AG04449 (cell line): ENCODE results near the gene CMTM6.

ENCODE experiments used
- CTCF ChIA-PET: fragments of 350-600 bp; formaldehyde crosslinking; extraction: SDS; loops from one replicate; lab custom pipeline; 2021; ENCODE audit warnings: antibody characterized with exemption; lab: Yijun Ruan, JAX
- POLR2A ChIA-PET: fragments of 400-600, 350-600 bp; formaldehyde crosslinking; extraction: SDS; loops from one replicate; lab custom pipeline; 2020; ENCODE audit warnings: antibody characterized with exemption, inconsistent platforms; lab: Yijun Ruan, JAX
- DNase-seq: peaks from one replicate; pipeline ENCODE4 v3.0.0-alpha.2; 2010; ENCODE audit warnings: low read depth, low spot score
- H3K4me3 ChIP-seq: 2 replicates; pipeline ENCODE4 v1.5.1; 2011; ENCODE audit warnings: low read depth, mild to moderate bottlenecking, control low read depth, low read length
- TF ChIP-seq, protein P1 (sequence below): IDR thresholded peaks from one replicate; pipeline ENCODE4 v1.5.1; 2011; ENCODE audit warnings: mild to moderate bottlenecking, moderate library complexity, low read length, control low read depth, inconsistent platforms; ENCODE audit not compliant: insufficient read depth; ENCODE audit errors: missing control alignments

Gene CMTM6

DNA sequence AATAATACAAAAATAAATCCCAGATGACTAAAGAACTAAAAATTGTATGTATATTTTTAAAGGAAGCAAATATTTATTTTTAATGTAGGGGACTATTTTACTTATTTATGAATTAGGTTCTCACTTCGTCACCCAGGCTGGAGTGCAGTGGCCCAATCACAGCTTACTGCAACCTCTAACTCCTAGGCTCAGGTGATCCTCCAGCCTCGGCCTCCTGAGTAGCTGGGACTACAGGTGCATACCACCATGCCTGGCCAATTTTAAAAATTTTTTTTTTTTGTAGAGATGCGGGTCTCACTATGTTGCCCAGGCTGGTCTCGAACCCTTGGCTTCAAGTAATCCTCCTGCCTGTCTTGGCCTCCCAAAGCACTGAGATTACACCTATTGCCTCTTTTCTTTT is 68.4 kb downstream of the CMTM6 start:
- DNase-seq = no peak
- no peak overlapping the region for H3K4me3 ChIP-seq
- CTCF ChIA-PET = interaction anchor here (0.9 to 1.3 kb wide), 2 partner anchors 8 to 34 kb away, joined by 3 to 5 read pairs; no protein-coding TSS in a partner anchor
- TF ChIP-seq, protein P1, sequence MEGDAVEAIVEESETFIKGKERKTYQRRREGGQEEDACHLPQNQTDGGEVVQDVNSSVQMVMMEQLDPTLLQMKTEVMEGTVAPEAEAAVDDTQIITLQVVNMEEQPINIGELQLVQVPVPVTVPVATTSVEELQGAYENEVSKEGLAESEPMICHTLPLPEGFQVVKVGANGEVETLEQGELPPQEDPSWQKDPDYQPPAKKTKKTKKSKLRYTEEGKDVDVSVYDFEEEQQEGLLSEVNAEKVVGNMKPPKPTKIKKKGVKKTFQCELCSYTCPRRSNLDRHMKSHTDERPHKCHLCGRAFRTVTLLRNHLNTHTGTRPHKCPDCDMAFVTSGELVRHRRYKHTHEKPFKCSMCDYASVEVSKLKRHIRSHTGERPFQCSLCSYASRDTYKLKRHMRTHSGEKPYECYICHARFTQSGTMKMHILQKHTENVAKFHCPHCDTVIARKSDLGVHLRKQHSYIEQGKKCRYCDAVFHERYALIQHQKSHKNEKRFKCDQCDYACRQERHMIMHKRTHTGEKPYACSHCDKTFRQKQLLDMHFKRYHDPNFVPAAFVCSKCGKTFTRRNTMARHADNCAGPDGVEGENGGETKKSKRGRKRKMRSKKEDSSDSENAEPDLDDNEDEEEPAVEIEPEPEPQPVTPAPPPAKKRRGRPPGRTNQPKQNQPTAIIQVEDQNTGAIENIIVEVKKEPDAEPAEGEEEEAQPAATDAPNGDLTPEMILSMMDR = no peak
- POLR2A ChIA-PET = no interaction called here

DNA sequence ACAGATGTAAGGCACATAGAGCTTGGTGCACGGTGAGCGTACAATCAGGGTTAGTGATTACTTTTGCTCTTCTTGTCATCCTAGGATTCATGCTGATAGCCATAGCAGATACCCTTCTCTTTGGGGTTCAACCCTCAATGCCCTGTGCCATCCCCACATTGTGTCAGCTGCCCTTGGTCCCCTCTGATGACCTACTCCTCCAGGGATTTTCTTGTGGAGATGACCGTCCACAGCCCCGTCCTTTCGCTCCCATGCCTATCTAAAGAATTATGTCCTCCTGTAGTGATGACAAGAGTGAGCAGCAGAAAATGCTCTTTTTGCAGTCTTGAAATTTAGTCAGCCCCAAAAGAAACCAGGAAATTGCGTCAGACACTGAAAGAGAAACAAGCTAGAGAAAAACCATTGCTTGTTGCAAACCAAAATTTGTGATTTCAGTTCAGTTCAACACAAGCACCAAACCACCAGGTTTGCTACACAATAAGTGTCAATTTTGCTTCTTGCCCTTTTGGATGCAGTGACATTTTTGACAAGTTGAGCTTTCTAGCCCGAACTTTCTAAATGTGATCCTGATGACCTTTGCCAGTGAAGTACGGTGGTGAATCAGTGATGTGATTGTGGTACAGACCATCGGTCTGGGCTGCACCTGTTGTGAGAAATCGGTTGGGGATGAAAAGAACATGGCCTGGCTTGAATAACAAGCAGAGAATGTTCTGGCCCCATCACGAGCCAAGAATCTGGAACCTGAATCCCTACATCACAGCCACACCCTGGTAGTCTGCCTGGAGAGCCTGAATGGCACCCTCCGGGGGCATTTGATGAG is 69.7 kb downstream of the CMTM6 start:
- no peak for DNase-seq
- ChIA-PET POLR2A (no interaction called here), CTCF (no interaction called here)
- no peak overlapping the region for H3K4me3 ChIP-seq
- TF ChIP-seq, protein P1 = no peak

DNA sequence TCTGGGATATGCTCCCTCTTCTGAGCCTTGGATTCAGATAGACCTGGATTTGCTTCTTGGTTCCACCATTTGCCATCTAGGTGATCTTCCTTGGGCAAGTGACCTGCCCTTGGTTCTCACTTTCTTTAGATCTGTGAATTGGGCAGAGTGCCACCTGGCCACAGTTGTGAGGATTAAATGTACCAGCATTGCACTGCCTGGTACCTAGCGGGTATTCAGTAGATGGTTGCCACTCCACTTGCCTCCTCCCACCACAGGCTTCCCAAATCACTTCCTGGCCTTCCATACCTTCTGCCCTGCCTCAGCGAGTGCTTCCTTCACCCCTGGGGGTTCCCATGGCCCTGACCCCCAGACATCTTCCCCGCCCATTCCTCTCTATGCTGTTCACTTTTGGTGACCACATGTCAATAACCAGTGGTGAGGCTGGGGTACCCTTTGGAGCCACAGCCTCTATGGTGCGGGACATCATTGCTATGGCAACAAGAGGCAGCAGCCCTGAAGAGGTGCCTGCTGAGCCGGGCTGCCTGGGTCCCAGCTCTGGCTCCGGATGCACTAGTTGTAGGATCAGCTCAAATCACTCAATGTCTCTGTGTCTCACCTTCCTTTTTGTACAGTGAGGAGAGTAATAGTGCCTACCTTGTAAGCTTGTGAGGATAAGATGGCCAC is 70.5 kb downstream of the CMTM6 start:
- ChIA-PET POLR2A (no interaction called here), CTCF (no interaction called here)
- H3K4me3 ChIP-seq = no peak overlapping the region
- no peak for DNase-seq
- TF ChIP-seq, protein P1 = no peak

DNA sequence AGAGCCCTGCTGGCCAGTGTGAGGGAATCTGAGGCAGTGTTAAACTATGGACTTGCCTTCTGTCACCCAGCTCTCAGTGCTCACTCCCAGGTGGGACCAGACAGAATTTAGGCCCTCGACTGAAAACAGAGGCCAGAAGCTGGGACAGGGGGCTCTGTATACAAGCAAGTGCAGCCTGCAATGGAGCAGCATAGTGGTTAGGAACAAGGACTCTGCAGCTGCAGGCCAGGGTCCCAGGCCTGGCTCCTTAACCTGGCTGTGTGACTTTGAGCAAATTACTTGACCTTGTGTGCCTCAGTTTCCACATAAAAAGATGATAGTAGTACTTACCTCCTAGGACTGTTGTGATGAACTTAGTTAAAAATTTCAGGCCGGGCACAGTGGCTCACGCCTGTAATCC is 71.2 kb downstream of the CMTM6 start:
- H3K4me3 ChIP-seq = no peak overlapping the region
- DNase-seq = no peak
- ChIA-PET CTCF (no interaction called here), POLR2A (no interaction called here)
- TF ChIP-seq, protein P1 = no peak
